HG02943 (cell line): ENCODE measurements around the gene CPNE6.
"Not testable (repeated sequence)": the region's sequence is repeated elsewhere in the genome, so short reads cannot be mapped to it uniquely, and the experiment has no call there.

Experiments
- ATAC-seq: cut with Tn5 transposase; IDR thresholded peaks from one replicate; pipeline ENCODE4 v1.9.1; 2021; ENCODE audit warnings: mild to moderate bottlenecking, low read depth, moderate library complexity; ENCODE audit not compliant: unreplicated experiment

The CPNE6 gene

GRCh38 chr14:24100197-24100981, 29.0 kb downstream of the CPNE6 start:
- ATAC-seq, result no peak

GRCh38 chr14:24100982-24101494, 29.7 kb downstream of the CPNE6 start:
- no peak for ATAC-seq

- no peak for ATAC-seq
Measured at GRCh38 chr14:24102357-24103048, 31.1 kb downstream of the CPNE6 start.

- no peak for ATAC-seq
Measured at GRCh38 chr14:24103451-24103850, 32.1 kb downstream of the CPNE6 start.

- not testable (repeated sequence) for ATAC-seq
Measured at GRCh38 chr14:24105609-24106239, 34.4 kb downstream of the CPNE6 start.

- ATAC-seq, result no peak
Measured at GRCh38 chr14:24106672-24107271, 35.4 kb downstream of the CPNE6 start.

GRCh38 chr14:24108336-24108874, 37.0 kb downstream of the CPNE6 start:
- no peak for ATAC-seq

- ATAC-seq, result no peak
Measured at GRCh38 chr14:24110060-24110459, 38.7 kb downstream of the CPNE6 start.

GRCh38 chr14:24110523-24110922, 39.2 kb downstream of the CPNE6 start:
- no peak for ATAC-seq

- ATAC-seq, result no peak
Measured at GRCh38 chr14:24113379-24113800, 42.0 kb downstream of the CPNE6 start.

- ATAC-seq, result peak; percentile 16
Measured at GRCh38 chr14:24113801-24114531, 42.6 kb downstream of the CPNE6 start.

- peak; percentile 83 for ATAC-seq
Measured at GRCh38 chr14:24114532-24115421, 43.4 kb downstream of the CPNE6 start, which contains the start of the genes DCAF11 and NRL. TSS of gene DCAF11 (plus strand) at chr14:24114777. CDS start at chr14:24115595, 818 bp downstream. TSS of gene NRL (minus strand) at chr14:24114949. CDS start at chr14:24082848, 32,101 bp downstream.

GRCh38 chr14:24115422-24116127, 44.2 kb downstream of the CPNE6 start:
- no peak for ATAC-seq

- ATAC-seq, result no peak
Measured at GRCh38 chr14:24116128-24116814, 44.9 kb downstream of the CPNE6 start.

- no peak for ATAC-seq
Measured at GRCh38 chr14:24117179-24117578, 45.8 kb downstream of the CPNE6 start.

- no peak for ATAC-seq
Measured at GRCh38 chr14:24119691-24120090, 48.3 kb downstream of the CPNE6 start.

GRCh38 chr14:24121210-24121609, 49.8 kb downstream of the CPNE6 start:
- no peak for ATAC-seq
